GM12875 (cell line): ENCODE data around the gene DCP2.

Source experiments
- H3K4me3 ChIP-seq: one replicate; pipeline ENCODE4 v1.5.1; 2011; ENCODE audit warnings: low read depth, low read length, control low read depth
- CTCF ChIP-seq: IDR thresholded peaks from 2 replicates; pipeline ENCODE4 v1.5.1; 2011; ENCODE audit warnings: low read depth, mild to moderate bottlenecking, control low read depth, inconsistent platforms, low read length, moderate library complexity, borderline replicate concordance; ENCODE audit not compliant: insufficient read depth

Gene DCP2

GRCh38 chr5:113020461-113021273, 44.1 kb downstream of the DCP2 start:
- TF ChIP-seq CTCF = no peak
- H3K4me3 ChIP-seq = no peak overlapping the region

GRCh38 chr5:113022661-113023060, 46.1 kb downstream of the DCP2 start:
- TF ChIP-seq CTCF = no peak

GRCh38 chr5:113024076-113024697, 47.6 kb downstream of the DCP2 start:
- no peak overlapping the region for H3K4me3 ChIP-seq
- TF ChIP-seq CTCF = no peak

More at GRCh38 chr5:113022661-113023060, 46.1 kb downstream of the DCP2 start:
- H3K4me3 ChIP-seq = no peak overlapping the region

GRCh38 chr5:113025596-113025995, 49.0 kb downstream of the DCP2 start:
- no peak overlapping the region for H3K4me3 ChIP-seq
- no peak for TF ChIP-seq CTCF

GRCh38 chr5:113026211-113026610, 49.6 kb downstream of the DCP2 start:
- no peak for TF ChIP-seq CTCF
- no peak overlapping the region for H3K4me3 ChIP-seq

GRCh38 chr5:113027015-113027414, 50.4 kb downstream of the DCP2 start:
- no peak overlapping the region for H3K4me3 ChIP-seq
- no peak for TF ChIP-seq CTCF

GRCh38 chr5:113027431-113027830, 50.8 kb downstream of the DCP2 start:
- no peak for TF ChIP-seq CTCF
- H3K4me3 ChIP-seq = no peak overlapping the region
